HFFc6 (cell line): Measurements from ENCODE around the gene SEZ6L. TPM values are rescaled to one million over a fixed set of nuclear protein-coding genes. Genes with fewer than 3 reads are reported as not detected.

Experiments
- DNase-seq: peaks from one replicate; pipeline ENCODE4 v3.0.0-alpha.2; 2018
- H3K27ac Mint-ChIP-seq: 2 replicates; pipeline ENCODE4 v1.8.0; 2020; ENCODE audit warnings: mild to moderate bottlenecking, mixed read lengths
- H3K27me3 Mint-ChIP-seq: 2 replicates; pipeline ENCODE4 v1.8.0; 2021; ENCODE audit warnings: mild to moderate bottlenecking, moderate library complexity, mixed read lengths; ENCODE audit not compliant: insufficient read depth
- H3K36me3 Mint-ChIP-seq: 2 replicates; pipeline ENCODE4 v1.8.0; 2021; ENCODE audit warnings: low read depth, mixed read lengths
- H3K4me1 Mint-ChIP-seq: 2 replicates; pipeline ENCODE4 v1.8.0; 2020; ENCODE audit warnings: low read depth, mixed read lengths
- H3K4me3 Mint-ChIP-seq: 2 replicates; pipeline ENCODE4 v1.8.0; 2020; ENCODE audit warnings: mild to moderate bottlenecking, moderate library complexity, mixed read lengths
- H3K9me3 Mint-ChIP-seq: 2 replicates; pipeline ENCODE4 v1.8.0; 2020; ENCODE audit warnings: mild to moderate bottlenecking, mixed read lengths
- CTCF ChIP-seq: fragments of 200-600 bp; sonication (generic); IDR thresholded peaks from 2 replicates; pipeline ENCODE4 v1.5.0; 2021; ENCODE audit warnings: antibody characterized with exemption, mild to moderate bottlenecking
- total RNA-seq, 6 experiments: library from RNA; stranded (reverse); fragmentation: NEBNext Ultra II Directional; extraction: Animal tissue kit (Norgen Biotek cat#: 25700); gene quantifications; 2 replicates in 1 of 6; 3 replicates in 5 of 6; pipeline ENCODE4 v1.2.3, GENCODE V29; 2021

Gene SEZ6L
- total RNA-seq, 6 experiments from 2014 or later, result not detected

- H3K4me1 Mint-ChIP-seq, result no peaks in the 10 kb centered on the region
- peak; percentile 15 for DNase-seq
- peak; percentile 24; the same call in 1 of the 2 replicates for TF ChIP-seq CTCF
Observed at GRCh38 chr22:26174280-26174679, 5.0 kb downstream of the SEZ6L start.

GRCh38 chr22:26182723-26183122 is 13.5 kb downstream of the SEZ6L start:
- H3K36me3 Mint-ChIP-seq, result peaks cover 5% of the 10 kb centered on the region; the same call in 1 of the 2 replicates
- no peak overlapping the region for H3K27ac Mint-ChIP-seq
- no peak for TF ChIP-seq CTCF
- H3K4me3 Mint-ChIP-seq, result no peak overlapping the region
- H3K9me3 Mint-ChIP-seq, result peaks cover 48% of the 10 kb centered on the region
- no peaks in the 10 kb centered on the region for H3K4me1 Mint-ChIP-seq
- no peak for DNase-seq
- 0 out of 2 replicates have a peak, but pooled peaks cover 2% of the 10 kb centered on the region for H3K27me3 Mint-ChIP-seq

More at GRCh38 chr22:26174280-26174679, 5.0 kb downstream of the SEZ6L start:
- Mint-ChIP-seq H3K4me3 (no peak overlapping the region), H3K27me3 (peaks cover 1% of the 10 kb centered on the region; the same call in 1 of the 2 replicates), H3K9me3 (peaks cover 26% of the 10 kb centered on the region), H3K27ac (no peak overlapping the region), H3K36me3 (no peaks in the 10 kb centered on the region)

GRCh38 chr22:26185190-26185589 is 15.9 kb downstream of the SEZ6L start:
- Mint-ChIP-seq H3K36me3 (peaks cover 5% of the 10 kb centered on the region; the same call in 1 of the 2 replicates), H3K9me3 (peaks cover 57% of the 10 kb centered on the region), H3K27ac (no peak overlapping the region), H3K27me3 (0 out of 2 replicates have a peak, but pooled peaks cover 2% of the 10 kb centered on the region), H3K4me1 (no peaks in the 10 kb centered on the region), H3K4me3 (no peak overlapping the region)
- TF ChIP-seq CTCF, result no peak
- no peak for DNase-seq

GRCh38 chr22:26188341-26188740 is 19.1 kb downstream of the SEZ6L start:
- no peaks in the 10 kb centered on the region for H3K27me3 Mint-ChIP-seq
- H3K36me3 Mint-ChIP-seq, result peaks cover 10% of the 10 kb centered on the region; the same call in 1 of the 2 replicates
- no peak overlapping the region for H3K27ac Mint-ChIP-seq
- H3K4me1 Mint-ChIP-seq, result no peaks in the 10 kb centered on the region
- DNase-seq, result no peak
- H3K4me3 Mint-ChIP-seq, result no peak overlapping the region
- peaks cover 67% of the 10 kb centered on the region for H3K9me3 Mint-ChIP-seq
- TF ChIP-seq CTCF, result no peak

DNA sequence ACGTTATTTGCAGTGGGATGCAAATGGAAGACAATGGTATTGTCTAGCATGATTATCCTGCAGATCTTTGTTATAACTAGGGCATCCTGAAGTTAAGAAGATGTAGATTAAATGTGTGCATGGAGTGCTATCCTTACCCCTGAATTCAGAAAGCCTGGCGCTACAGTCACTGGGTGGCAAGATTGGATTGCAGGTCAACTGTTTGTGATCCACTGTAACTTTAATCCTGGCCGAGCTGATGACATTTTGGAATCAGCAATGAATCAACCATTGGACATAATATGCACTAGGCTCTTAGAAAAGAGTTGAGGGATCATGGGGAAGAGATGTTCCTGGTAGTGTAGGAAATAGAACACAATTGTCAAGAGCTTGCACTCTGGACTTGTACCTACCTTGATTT is 25.1 kb downstream of the SEZ6L start:
- H3K4me1 Mint-ChIP-seq, result no peaks in the 10 kb centered on the region
- no peaks in the 10 kb centered on the region for H3K27me3 Mint-ChIP-seq

More for the DNA sequence above, 25.1 kb downstream of the SEZ6L start:
- peaks cover 57% of the 10 kb centered on the region for H3K9me3 Mint-ChIP-seq
- no peak for DNase-seq
- TF ChIP-seq CTCF, result no peak
- H3K36me3 Mint-ChIP-seq, result peaks cover 5% of the 10 kb centered on the region; the same call in 1 of the 2 replicates
- H3K4me3 Mint-ChIP-seq, result no peak overlapping the region
- no peak overlapping the region for H3K27ac Mint-ChIP-seq
